Liver (tissue), 9 donors: Measurements from ENCODE around the gene CFI. TPM values are rescaled to one million over a fixed set of nuclear protein-coding genes. Genes with fewer than 3 reads are reported as not detected.

ENCODE experiments used
- DNase-seq: peaks from one replicate; pipeline ENCODE4 v3.0.0-alpha.2; 2017; ENCODE audit warnings: low spot score
- H3K27ac ChIP-seq, 2 donors: one replicate each; pipeline ENCODE4 v1.7.0; 2013; ENCODE audit warnings: inconsistent platforms in 2 of 2, low read length in 2 of 2, control low read depth in 1 of 2, low read depth in 1 of 2, mild to moderate bottlenecking in 1 of 2
- H3K27me3 ChIP-seq, 4 donors: one replicate each; pipeline versions ENCODE4 v1.6.1 to v1.7.0; 2013; ENCODE audit warnings: low read length in 3 of 4, inconsistent platforms in 1 of 4, mild to moderate bottlenecking in 1 of 4, moderate library complexity in 1 of 4; ENCODE audit not compliant: control insufficient read depth in 4 of 4, insufficient read depth in 4 of 4
- H3K36me3 ChIP-seq, 4 donors: one replicate each; pipeline versions ENCODE4 v1.6.1 to v1.7.0; 2013; ENCODE audit warnings: low read length in 3 of 4, mild to moderate bottlenecking in 3 of 4, low read depth in 1 of 4, moderate library complexity in 1 of 4; ENCODE audit not compliant: control insufficient read depth in 4 of 4, insufficient read depth in 3 of 4
- H3K4me1 ChIP-seq, 4 donors: one replicate each; pipeline versions ENCODE4 v1.6.1 to v1.7.0; 2013; ENCODE audit warnings: low read length in 3 of 4, mild to moderate bottlenecking in 3 of 4, moderate library complexity in 1 of 4; ENCODE audit not compliant: control insufficient read depth in 4 of 4, insufficient read depth in 4 of 4
- H3K4me3 ChIP-seq, 3 donors: one replicate each; pipeline versions ENCODE4 v1.6.1 to v1.7.0; 2013; ENCODE audit warnings: low read length in 3 of 3, control low read depth in 1 of 3, low read depth in 1 of 3, mild to moderate bottlenecking in 1 of 3
- H3K9ac ChIP-seq, 2 donors: one replicate each; pipeline ENCODE4 v1.7.0; 2013; ENCODE audit warnings: low read length in 2 of 2, mild to moderate bottlenecking in 2 of 2, moderate library complexity in 2 of 2, control low read depth in 1 of 2, low read depth in 1 of 2
- H3K9me3 ChIP-seq, 4 donors: one replicate each; pipeline versions ENCODE4 v1.6.1 to v1.7.0; 2013; ENCODE audit warnings: low read length in 3 of 4; ENCODE audit not compliant: control insufficient read depth in 4 of 4
- ATF3 ChIP-seq: IDR thresholded peaks from 2 replicates; pipeline ENCODE4 v1.6.1; 2016; ENCODE audit warnings: antibody characterized with exemption
- EGR1 ChIP-seq, 2 donors: IDR thresholded peaks; 2 replicates each; pipeline ENCODE4 v1.6.1; 2016 to 2018; ENCODE audit warnings: antibody characterized with exemption in 2 of 2, low read depth in 2 of 2
- FOXA1 ChIP-seq: IDR thresholded peaks from 2 replicates; pipeline ENCODE4 v1.6.1; 2016; ENCODE audit warnings: antibody characterized with exemption
- FOXA2 ChIP-seq: IDR thresholded peaks from 2 replicates; pipeline ENCODE4 v1.6.1; 2016; ENCODE audit warnings: antibody characterized with exemption
- GABPA ChIP-seq, 2 donors: IDR thresholded peaks in 1 of 2; conservative IDR thresholded peaks in 1 of 2; 2 replicates each; pipeline ENCODE4 v1.6.1; 2016; ENCODE audit warnings: antibody characterized with exemption in 2 of 2, mild to moderate bottlenecking in 1 of 2, moderate library complexity in 1 of 2
- HNF4G ChIP-seq: IDR thresholded peaks from 2 replicates; pipeline ENCODE4 v1.6.1; 2016; ENCODE audit warnings: antibody characterized with exemption
- NR2F2 ChIP-seq: IDR thresholded peaks from 2 replicates; pipeline ENCODE4 v1.6.1; 2016; ENCODE audit warnings: antibody characterized with exemption
- RAD21 ChIP-seq, 2 donors: IDR thresholded peaks; 2 replicates each; pipeline ENCODE4 v1.6.1; 2016; ENCODE audit warnings: antibody characterized with exemption in 2 of 2, mild to moderate bottlenecking in 2 of 2
- RXRA ChIP-seq, 2 donors: IDR thresholded peaks; 2 replicates each; pipeline ENCODE4 v1.6.1; 2017 to 2018; ENCODE audit warnings: antibody characterized with exemption in 2 of 2, mild to moderate bottlenecking in 1 of 2
- SP1 ChIP-seq: IDR thresholded peaks from 2 replicates; pipeline ENCODE4 v1.6.1; 2018; ENCODE audit warnings: antibody characterized with exemption, mild to moderate bottlenecking
- TAF1 ChIP-seq: conservative IDR thresholded peaks from 2 replicates; pipeline ENCODE4 v1.6.1; 2016; ENCODE audit warnings: antibody characterized with exemption, mild to moderate bottlenecking
- YY1 ChIP-seq: IDR thresholded peaks from 2 replicates; pipeline ENCODE4 v1.6.1; 2016; ENCODE audit warnings: antibody characterized with exemption, mild to moderate bottlenecking
- WGBS: extraction: QIAGEN DNeasy Blood & Tissue Kit; methylation state at CpG from one replicate; pipeline ENCODE4 v1.1.7; 2013; 5-methylcytosine and 5-hydroxymethylcytosine counted together
- polyA plus RNA-seq, 2 donors: library from polyadenylated mRNA; stranded (reverse) in 1 of 2; unstranded in 1 of 2; fragments of 200-250 nt in 1 of 2; fragments of >200 nt in 1 of 2; fragmentation: Nextera tagmentation in 1 of 2; extraction: Ambion mirVana in 1 of 2; gene quantifications; one replicate each; pipeline versions ENCODE4 v1.2.1 to v1.2.3, GENCODE V29; 2013 to 2015
- total RNA-seq, 2 donors: library from RNA; depleted of rRNA; stranded (reverse); fragments of >200 nt; gene quantifications; one replicate each; pipeline ENCODE4 v1.2.3, GENCODE V29; 2014
- TF ChIP-seq, protein P1 (sequence below): fragments of 150-350 bp; IDR thresholded peaks from 2 replicates; pipeline ENCODE4 v1.5.1; 2017; ENCODE audit warnings: improper control_type of control experiment, low read depth, low read length; ENCODE audit not compliant: missing input control
- TF ChIP-seq, protein P2 (sequence below): IDR thresholded peaks from 2 replicates; pipeline ENCODE4 v1.6.1; 2016; ENCODE audit warnings: antibody characterized with exemption, mild to moderate bottlenecking
- TF ChIP-seq, protein P3 (sequence below): IDR thresholded peaks from 2 replicates; pipeline ENCODE4 v1.6.1; 2016; ENCODE audit warnings: antibody characterized with exemption
- donor health status: healthy.
- donor health status: healthy.
- donor health status: healthy.
- donor health status: healthy.
- donor health status: healthy.

Gene CFI
- total and polyA plus RNA-seq, 4 donors, result 232 to 598 (median 500) TPM

DNA sequence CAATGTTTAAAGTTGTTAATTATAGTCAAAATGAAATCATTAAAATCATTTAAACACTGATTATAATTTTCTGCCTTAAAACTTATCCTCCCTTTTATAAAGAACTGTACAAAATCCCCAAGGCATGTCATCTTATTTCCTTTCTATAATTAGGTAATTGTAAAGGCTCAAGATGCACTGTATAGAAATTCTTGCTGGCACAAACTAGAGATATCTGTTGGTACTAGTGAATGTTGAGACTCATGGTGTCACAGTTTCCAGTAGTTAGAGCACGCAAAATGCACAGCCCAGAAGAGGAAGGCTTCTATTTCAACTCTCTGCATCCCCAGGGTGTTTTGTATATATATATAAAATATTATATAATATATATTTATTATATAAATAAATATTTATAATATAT is 49.3 kb downstream of the CFI start:
- H3K9me3 ChIP-seq, result no peaks in the 10 kb centered on the region
- no peak overlapping the region for H3K9ac ChIP-seq
- DNase-seq, result no peak
- H3K4me1 ChIP-seq, result peaks cover 0 to 8% (median 3%) of the 10 kb centered on the region in 4 donors
- TF ChIP-seq, protein P1, sequence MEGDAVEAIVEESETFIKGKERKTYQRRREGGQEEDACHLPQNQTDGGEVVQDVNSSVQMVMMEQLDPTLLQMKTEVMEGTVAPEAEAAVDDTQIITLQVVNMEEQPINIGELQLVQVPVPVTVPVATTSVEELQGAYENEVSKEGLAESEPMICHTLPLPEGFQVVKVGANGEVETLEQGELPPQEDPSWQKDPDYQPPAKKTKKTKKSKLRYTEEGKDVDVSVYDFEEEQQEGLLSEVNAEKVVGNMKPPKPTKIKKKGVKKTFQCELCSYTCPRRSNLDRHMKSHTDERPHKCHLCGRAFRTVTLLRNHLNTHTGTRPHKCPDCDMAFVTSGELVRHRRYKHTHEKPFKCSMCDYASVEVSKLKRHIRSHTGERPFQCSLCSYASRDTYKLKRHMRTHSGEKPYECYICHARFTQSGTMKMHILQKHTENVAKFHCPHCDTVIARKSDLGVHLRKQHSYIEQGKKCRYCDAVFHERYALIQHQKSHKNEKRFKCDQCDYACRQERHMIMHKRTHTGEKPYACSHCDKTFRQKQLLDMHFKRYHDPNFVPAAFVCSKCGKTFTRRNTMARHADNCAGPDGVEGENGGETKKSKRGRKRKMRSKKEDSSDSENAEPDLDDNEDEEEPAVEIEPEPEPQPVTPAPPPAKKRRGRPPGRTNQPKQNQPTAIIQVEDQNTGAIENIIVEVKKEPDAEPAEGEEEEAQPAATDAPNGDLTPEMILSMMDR, result no peak
- TF ChIP-seq SP1 (no peak), RXRA (IDR thresholded peaks at IDR 0.05) (no peak), HNF4G (no peak), TAF1 (no peak), ATF3 (no peak), FOXA1 (no peak), NR2F2 (no peak), EGR1 (IDR thresholded peaks at IDR 0.05; ENCODE audit: low read depth in 2 of 2) (no peak), YY1 (no peak), RAD21 (IDR thresholded peaks at IDR 0.05) (no peak)
- TF ChIP-seq, protein P2, sequence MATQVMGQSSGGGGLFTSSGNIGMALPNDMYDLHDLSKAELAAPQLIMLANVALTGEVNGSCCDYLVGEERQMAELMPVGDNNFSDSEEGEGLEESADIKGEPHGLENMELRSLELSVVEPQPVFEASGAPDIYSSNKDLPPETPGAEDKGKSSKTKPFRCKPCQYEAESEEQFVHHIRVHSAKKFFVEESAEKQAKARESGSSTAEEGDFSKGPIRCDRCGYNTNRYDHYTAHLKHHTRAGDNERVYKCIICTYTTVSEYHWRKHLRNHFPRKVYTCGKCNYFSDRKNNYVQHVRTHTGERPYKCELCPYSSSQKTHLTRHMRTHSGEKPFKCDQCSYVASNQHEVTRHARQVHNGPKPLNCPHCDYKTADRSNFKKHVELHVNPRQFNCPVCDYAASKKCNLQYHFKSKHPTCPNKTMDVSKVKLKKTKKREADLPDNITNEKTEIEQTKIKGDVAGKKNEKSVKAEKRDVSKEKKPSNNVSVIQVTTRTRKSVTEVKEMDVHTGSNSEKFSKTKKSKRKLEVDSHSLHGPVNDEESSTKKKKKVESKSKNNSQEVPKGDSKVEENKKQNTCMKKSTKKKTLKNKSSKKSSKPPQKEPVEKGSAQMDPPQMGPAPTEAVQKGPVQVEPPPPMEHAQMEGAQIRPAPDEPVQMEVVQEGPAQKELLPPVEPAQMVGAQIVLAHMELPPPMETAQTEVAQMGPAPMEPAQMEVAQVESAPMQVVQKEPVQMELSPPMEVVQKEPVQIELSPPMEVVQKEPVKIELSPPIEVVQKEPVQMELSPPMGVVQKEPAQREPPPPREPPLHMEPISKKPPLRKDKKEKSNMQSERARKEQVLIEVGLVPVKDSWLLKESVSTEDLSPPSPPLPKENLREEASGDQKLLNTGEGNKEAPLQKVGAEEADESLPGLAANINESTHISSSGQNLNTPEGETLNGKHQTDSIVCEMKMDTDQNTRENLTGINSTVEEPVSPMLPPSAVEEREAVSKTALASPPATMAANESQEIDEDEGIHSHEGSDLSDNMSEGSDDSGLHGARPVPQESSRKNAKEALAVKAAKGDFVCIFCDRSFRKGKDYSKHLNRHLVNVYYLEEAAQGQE, result no peak
- TF ChIP-seq, protein P3, sequence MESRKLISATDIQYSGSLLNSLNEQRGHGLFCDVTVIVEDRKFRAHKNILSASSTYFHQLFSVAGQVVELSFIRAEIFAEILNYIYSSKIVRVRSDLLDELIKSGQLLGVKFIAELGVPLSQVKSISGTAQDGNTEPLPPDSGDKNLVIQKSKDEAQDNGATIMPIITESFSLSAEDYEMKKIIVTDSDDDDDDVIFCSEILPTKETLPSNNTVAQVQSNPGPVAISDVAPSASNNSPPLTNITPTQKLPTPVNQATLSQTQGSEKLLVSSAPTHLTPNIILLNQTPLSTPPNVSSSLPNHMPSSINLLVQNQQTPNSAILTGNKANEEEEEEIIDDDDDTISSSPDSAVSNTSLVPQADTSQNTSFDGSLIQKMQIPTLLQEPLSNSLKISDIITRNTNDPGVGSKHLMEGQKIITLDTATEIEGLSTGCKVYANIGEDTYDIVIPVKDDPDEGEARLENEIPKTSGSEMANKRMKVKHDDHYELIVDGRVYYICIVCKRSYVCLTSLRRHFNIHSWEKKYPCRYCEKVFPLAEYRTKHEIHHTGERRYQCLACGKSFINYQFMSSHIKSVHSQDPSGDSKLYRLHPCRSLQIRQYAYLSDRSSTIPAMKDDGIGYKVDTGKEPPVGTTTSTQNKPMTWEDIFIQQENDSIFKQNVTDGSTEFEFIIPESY, result no peak
- H3K27me3 ChIP-seq, result no peaks in the 10 kb centered on the region
- peaks cover 4 to 22% (median 14%) of the 10 kb centered on the region in 4 donors for H3K36me3 ChIP-seq
- no peak overlapping the region for H3K27ac ChIP-seq
- no peak overlapping the region for H3K4me3 ChIP-seq
- WGBS, result 0% methylated on average over 1 of the region's 1 CpG

DNA sequence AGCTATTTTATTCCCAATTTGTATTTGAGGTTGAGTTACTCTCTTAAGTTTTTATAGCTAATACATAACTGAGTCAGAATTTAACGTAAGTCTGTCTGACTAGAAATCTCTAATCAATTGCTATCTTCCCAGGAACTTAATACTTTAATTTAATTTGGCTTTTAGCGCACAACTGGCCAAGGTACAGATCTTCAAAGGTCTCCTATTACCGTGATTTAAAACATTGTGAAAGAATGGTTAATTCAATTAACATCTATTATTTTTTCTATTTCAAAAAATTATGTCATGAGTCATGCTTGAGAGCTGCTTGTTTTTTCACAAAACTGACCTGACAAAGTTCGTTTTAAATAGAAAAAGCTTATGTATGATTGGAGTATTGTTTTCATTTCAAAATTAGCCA is 49.9 kb downstream of the CFI start:
- peaks cover 0 to 14% (median 9%) of the 10 kb centered on the region in 4 donors for H3K4me1 ChIP-seq
- no peak for DNase-seq
- peaks cover 4 to 18% (median 12%) of the 10 kb centered on the region in 4 donors for H3K36me3 ChIP-seq
- H3K4me3 ChIP-seq, result no peak overlapping the region
- 94% methylated on average over 4 of the region's 4 CpGs for WGBS
- H3K9me3 ChIP-seq, result no peaks in the 10 kb centered on the region
- TF ChIP-seq FOXA2, result no peak
- no peak for TF ChIP-seq NR2F2
- no peak for TF ChIP-seq GABPA (IDR thresholded peaks at IDR 0.05 in 1 of 2, conservative IDR thresholded peaks at IDR 0.05 in 1 of 2)
- TF ChIP-seq, protein P1, result no peak
- no peak for TF ChIP-seq EGR1 (IDR thresholded peaks at IDR 0.05; ENCODE audit: low read depth in 2 of 2)
- no peak for TF ChIP-seq SP1
- H3K9ac ChIP-seq, result no peak overlapping the region
- H3K27me3 ChIP-seq, result no peaks in the 10 kb centered on the region
- H3K27ac ChIP-seq, result no peak overlapping the region
